EL (cell line): ENCODE measurements around the gene TECPR1.

Source experiments
- DNase-seq: peaks from one replicate; pipeline ENCODE4 v3.0.0-alpha.2; 2016

TECPR1 gene, protein sequence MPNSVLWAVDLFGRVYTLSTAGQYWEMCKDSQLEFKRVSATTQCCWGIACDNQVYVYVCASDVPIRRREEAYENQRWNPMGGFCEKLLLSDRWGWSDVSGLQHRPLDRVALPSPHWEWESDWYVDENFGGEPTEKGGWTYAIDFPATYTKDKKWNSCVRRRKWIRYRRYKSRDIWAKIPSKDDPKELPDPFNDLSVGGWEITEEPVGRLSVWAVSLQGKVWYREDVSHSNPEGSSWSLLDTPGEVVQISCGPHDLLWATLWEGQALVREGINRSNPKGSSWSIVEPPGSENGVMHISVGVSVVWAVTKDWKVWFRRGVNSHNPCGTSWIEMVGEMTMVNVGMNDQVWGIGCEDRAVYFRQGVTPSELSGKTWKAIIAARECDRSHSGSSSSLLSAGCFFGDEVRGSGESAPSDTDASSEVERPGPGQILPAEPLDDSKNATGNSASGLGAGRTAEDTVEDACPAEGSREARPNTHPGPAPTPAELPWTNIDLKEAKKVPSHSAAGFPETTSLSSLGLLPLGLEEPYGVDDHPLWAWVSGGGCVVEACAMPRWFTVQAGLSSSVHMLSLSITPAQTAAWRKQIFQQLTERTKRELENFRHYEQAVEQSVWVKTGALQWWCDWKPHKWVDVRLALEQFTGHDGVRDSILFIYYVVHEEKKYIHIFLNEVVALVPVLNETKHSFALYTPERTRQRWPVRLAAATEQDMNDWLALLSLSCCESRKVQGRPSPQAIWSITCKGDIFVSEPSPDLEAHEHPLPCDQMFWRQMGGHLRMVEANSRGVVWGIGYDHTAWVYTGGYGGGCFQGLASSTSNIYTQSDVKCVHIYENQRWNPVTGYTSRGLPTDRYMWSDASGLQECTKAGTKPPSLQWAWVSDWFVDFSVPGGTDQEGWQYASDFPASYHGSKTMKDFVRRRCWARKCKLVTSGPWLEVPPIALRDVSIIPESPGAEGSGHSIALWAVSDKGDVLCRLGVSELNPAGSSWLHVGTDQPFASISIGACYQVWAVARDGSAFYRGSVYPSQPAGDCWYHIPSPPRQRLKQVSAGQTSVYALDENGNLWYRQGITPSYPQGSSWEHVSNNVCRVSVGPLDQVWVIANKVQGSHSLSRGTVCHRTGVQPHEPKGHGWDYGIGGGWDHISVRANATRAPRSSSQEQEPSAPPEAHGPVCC

DNA sequence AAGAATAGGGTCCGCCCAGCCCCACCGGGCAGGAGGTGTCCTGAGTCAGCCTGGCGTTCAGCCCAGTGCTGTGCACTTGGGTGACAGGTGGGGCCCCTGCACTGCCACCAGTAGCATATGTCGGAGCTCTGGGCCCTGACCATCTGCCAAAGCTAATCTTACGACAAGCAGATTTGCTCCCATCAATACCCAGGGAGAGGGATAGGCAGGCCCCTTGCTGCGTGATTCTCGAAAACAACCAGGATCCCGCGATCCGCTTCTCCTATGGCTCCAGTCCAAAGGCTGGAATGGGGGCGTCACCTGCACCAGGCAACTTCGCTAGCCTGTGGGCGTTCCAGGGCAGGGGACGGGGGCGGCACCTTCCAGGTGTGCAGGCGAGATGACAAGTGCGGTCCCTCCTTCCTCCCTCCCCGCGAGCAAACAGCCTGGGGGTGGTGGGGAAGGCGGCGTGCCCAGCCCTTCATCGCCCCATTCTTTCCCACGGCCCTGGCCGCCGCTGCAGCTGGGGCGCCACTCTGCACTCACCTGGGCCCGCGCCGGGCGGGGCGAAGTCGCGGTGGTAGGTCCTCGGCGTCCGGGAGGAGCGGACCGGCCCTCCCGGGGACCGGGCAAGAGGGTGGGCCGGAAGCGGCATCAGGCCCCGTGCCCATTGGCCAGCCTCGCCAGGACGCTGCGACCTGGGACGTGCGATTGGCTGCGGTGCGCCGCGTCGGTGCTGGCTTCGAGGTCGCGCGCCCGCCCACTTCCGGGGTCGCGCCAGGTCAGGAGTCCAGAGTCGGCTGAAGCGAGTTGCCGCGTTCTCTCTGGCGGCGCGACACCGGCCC, at the start of gene TECPR1:
Gene TECPR1 (minus strand): TSS at position 632 of the 824 bp plus-strand sequence. CDS start 6,086 bp downstream, outside the sequence.
- DNase-seq, result peak; percentile 90

GRCh38 chr7:98300595-98301372, 48.8 kb upstream of the TECPR1 start:
- no peak for DNase-seq

DNA sequence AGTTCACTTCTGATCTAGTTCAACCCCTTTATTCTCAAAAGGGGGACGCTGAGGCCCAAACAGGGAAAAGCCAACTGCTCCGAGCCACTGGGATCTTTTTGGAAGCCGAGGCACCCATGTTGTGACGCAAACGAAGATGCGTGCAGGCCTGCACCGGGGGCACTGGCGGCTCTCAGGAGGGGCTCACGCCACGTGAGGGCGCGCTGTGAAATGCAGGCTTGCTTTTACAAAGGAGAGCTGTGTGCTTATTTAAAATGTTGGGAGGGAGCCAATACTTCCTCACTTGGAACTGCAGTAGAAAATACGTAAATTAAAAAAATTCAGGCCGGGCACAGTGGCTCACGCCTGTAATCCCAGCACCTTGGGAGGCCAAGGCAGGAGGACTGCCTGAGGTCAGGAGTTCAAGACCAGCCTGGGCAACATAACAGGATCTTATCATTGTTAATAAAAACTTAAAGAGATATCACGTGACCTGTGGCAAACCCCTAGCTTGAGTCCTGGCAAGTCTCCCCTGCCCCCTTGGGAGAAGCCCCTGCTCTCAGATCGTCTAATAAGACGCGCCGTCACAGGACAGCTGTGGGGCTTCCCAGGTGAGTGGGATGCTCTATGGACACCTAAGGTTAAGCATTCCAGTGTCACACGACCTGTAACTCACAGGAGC, 45.7 kb upstream of the TECPR1 start:
- no peak for DNase-seq

DNA sequence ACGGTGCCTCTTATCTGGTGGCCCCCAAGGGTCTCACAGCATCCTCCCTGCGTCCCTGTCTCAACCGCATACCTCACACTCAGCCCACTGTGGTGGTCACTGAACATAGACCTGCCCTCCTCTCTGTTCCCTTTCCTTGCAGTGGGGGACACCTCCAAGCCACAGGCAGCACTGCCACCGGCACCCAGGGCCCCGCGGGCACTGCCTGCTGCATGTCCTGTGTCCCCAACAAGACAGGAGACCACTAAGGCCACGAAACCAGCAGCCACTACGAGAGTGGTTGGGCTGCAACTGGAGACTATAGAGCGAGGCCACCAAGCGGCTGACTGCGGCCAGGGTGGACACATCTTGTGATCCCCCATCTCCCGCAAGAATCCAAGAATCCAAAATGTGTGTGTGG, 44.8 kb upstream of the TECPR1 start:
- DNase-seq, result no peak

DNA sequence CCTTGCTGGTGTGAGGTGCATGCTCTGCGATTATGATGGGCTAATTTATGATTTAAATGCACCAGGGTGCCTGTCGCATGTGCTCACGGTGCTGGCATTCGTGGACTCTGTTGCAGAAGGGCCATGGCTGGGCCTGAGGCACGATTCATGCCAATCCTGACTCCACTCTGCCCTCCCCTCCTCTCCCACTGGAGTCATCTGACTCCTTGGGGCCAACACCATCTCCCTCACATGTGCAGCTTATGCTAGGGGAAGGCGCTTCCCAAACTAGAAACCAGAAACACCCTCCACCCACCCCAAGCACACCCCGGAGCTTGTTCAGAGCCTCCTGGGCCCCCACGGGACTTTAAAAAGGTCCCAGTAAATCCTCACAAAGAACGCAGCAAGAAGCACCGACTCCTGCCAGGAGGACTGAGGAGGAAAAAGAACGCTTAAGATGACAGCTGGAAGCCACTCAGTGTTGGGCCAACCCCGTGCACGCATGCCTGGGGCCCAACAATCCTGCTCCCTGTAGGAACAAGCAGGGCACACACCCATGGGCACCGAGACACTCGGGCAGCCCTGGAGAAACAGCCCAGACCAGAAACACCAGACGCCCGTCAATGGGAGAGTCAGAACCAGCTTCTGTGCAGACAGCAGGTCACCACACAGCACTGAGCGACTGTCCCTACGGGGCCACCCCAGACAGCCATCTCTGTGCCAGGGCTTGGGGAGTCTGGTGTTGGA, 43.6 kb upstream of the TECPR1 start:
- no peak for DNase-seq

DNA sequence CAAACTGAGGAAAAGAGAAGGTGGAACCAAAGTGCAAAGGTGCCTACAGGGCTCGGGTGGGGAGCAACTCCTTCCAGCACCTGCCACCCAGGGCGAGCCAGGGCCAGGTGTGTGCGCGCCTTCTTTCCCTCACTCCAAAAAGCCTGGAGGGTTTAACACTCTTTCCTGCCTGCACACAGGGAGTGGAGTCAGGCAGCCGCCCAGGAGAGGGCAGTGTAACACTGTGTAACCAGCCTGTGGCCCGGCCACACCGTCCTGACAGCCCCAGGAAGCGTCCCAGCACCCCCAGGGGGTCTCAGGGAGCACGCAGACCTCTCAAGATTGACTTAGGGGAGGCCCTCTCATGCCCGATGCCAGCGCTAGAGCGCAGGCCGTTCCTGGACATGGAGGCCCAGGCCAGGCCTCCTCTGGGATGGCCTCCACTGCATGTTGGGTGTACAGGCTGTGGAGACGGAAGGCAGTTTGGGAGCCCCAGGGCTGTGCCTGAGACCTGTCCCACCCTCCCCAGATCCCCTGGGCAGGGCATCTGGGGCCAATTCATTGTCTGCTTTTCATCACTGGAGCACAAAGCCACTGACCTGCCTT, 42.9 kb upstream of the TECPR1 start:
- peak; percentile 51 for DNase-seq

DNA sequence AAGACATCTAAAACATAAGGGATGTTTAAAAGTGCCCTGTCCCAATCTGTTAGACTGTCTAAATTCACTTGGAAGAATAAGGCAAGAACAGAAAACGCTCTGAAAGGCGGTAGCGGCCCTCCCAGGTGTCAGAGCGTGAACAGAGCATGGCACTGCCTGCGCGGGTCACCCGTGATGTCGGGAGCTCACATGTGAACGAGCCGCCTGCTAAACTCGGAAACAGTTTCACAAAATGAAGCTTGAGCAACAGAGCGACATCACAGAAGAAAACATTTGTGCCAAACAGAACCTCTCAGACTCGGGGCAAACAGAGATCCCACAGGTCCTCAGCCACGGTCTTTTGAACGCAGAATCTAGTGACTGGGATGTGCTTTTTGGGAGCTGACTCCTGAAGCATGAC, 42.3 kb upstream of the TECPR1 start:
- DNase-seq, result no peak

GRCh38 chr7:98293746-98294145, 41.7 kb upstream of the TECPR1 start:
- no peak for DNase-seq

- no peak for DNase-seq
These were observed 41.2 kb upstream of the TECPR1 start for GRCh38 chr7:98293265-98293664.

GRCh38 chr7:98291717-98292116, 39.7 kb upstream of the TECPR1 start:
- no peak for DNase-seq

GRCh38 chr7:98289333-98289875, 37.4 kb upstream of the TECPR1 start:
- no peak for DNase-seq

DNA sequence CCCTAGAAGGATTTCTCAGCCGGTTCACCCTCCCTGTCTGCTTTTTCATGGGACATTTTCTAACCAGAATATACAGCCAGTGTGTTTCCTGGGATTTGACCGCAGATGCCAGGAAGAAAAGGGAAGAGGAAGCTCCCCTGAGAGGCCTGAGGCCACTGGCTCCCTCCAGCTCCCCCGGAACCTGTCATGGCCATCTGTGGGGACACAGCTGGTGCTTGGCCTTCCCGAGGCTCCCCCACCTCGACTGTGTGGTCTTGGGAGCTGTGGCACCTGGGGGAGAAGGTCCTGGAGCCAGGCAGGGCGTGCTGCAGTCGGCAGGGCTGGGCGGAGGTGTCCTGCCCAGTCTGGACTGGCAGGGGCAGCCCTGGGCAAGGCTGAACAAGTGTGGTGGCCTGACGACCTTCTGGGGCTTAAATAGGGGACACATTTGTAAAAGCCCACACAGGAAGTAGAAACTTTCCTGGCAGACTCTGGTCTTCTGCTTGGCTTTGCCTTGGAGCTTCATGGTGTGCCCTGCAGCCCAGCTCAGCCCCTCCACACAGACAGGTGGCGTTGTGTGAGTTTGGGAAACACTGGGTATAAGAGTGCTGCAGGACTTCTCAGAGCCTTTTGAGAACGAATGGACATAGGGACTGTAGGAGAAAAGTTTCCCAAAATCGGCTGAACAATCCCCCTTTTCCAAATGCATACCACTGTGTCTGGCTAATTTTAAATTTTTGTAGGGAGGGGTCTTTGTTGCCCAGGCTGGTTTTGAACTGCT, 36.2 kb upstream of the TECPR1 start:
- no peak for DNase-seq

GRCh38 chr7:98287486-98287959, 35.5 kb upstream of the TECPR1 start:
- no peak for DNase-seq

DNA sequence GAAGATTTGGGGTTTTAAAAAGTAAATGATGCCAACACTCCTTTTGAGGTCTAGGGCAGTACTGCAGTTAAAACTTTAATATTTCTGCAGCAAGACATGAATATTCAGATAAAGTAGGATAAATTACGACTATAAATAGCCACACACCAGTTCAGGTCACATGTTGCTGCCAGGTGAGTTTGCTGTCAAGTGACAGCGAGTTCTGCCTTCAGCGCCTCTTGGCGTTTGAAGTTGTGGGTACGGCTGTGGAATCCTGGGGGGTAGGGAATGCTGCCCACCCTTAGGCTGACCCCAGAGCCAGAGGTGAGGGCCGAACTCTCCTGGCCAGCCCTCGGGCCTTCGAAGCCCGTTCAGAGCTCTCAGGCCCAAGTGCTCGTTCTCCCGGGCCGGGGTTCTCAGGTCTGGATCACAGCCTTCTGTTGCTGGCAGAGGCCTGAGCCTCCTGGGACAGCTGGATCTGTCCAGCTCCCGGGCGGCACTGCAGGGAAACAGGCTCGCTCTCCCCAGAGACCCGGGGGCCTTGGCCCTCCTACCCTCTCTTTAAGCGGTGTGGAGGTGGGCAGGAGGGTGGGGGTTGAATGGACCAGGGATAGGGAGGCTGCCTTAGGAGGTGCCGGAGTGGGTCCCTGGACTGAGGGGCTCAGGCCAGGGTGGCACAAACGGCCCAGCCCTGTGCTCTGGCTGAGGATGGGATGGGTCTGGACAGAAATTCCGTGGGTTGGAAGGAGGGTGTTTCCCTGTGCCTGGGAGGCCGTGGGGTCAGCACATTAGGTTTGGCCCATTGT, 34.9 kb upstream of the TECPR1 start:
- DNase-seq, result no peak

DNA sequence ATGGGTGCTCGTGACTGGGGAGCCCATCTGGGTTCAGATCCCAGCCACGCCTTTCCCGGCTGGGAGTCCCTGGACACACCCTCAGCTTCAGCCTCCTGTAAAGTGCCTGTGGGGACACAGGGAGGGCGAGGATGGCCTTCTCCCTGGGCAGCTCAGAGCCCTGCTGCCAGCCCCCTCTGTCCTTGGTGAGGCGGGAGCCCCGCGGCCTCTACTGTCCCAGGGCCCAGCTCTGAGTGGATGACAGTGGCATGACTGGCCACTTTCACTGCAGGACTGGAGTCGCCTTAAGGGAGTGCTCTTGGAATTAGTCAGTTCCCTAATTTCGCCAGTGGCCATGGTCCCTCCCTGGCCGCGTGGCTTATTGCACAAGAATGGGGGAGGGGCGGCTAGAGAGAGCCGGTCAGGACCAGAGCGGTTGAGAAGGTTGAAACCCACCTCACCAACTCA, 34.1 kb upstream of the TECPR1 start:
- peak; percentile 91 for DNase-seq

- DNase-seq, result no peak
These were observed 33.4 kb upstream of the TECPR1 start for GRCh38 chr7:98285157-98286092.
